ENCODE measurements around the gene PEBP1. TPM values are rescaled to one million over a fixed set of nuclear protein-coding genes. Genes with fewer than 3 reads are reported as not detected.

Gene PEBP1
- total and polyA plus RNA-seq, 9 donors: 265 to 446 (median 340) TPM

- Histone ChIP-seq H3K4me1 (ENCODE audit: insufficient read depth) (peaks cover 2% of the 10 kb centered on the region), H3K9me3 (no peaks in the 10 kb centered on the region), H3K27me3 (no peaks in the 10 kb centered on the region), H3K36me3 (no peaks in the 10 kb centered on the region), H3K4me3 (peak overlapping the region; percentile 94), H3K27ac (peak overlapping the region; percentile 78 to 82)
- TF ChIP-seq CTCF (IDR thresholded peaks at IDR 0.05): no peak
- TF ChIP-seq POLR2A (IDR thresholded peaks at IDR 0.05): no peak
- no peak for TF ChIP-seq EP300 (IDR thresholded peaks at IDR 0.05)
- intact Hi-C loops (cut with DNase I): loop anchor here in 1 of 4 donors (5.0 kb wide), 1 partner anchor 41 kb away; the partner anchor contains the start of gene WSB2
- whole genome bisulfite sequencing, 3 donors: 0 to 1% (median 0%) methylated on average over 24 to 32 of the region's 32 CpGs
- peak in 4 of 5 donors; percentile 37 to 57 (median 46) for DNase-seq
Observed at GRCh38 chr12:118103201-118103600, 32.7 kb upstream of the PEBP1 start.

GRCh38 chr12:118103601-118104382 is 32.1 kb upstream of the PEBP1 start, which contains the start of gene VSIG10:
VSIG10 (minus strand) TSS chr12:118104011; CDS start chr12:118103671, 340 bp downstream.
- no peak for TF ChIP-seq CTCF (IDR thresholded peaks at IDR 0.05)
- TF ChIP-seq POLR2A (IDR thresholded peaks at IDR 0.05): peak; percentile 8
- intact Hi-C loops (cut with DNase I): loop anchor here in 1 of 4 donors (5.0 kb wide), 1 partner anchor 41 kb away; the partner anchor contains the start of gene WSB2
- H3K9me3 ChIP-seq: no peaks in the 10 kb centered on the region
- peak within 1 kb of the TSS; percentile 78 to 82 for H3K27ac ChIP-seq
- peaks cover 2% of the 10 kb centered on the region for H3K4me1 ChIP-seq (ENCODE audit: insufficient read depth)
- H3K4me3 ChIP-seq: peak within 1 kb of the TSS; percentile 94
- H3K36me3 ChIP-seq: no peaks in the 10 kb centered on the region
- WGBS, 3 donors: 0 to 1% (median 0%) methylated on average over 26 to 75 of the region's 75 CpGs
- H3K27me3 ChIP-seq: no peaks in the 10 kb centered on the region
- peak; percentile 64 to 80 (median 68) for DNase-seq

GRCh38 chr12:118107011-118107410 is 28.9 kb upstream of the PEBP1 start:
- H3K27ac ChIP-seq: no peak overlapping the region
- 79 to 85% (median 83%) methylated on average over 4 of the region's 4 CpGs for WGBS, 3 donors
- H3K9me3 ChIP-seq: no peaks in the 10 kb centered on the region
- no peaks in the 10 kb centered on the region for H3K36me3 ChIP-seq
- no peak for TF ChIP-seq EP300 (IDR thresholded peaks at IDR 0.05)
- H3K4me3 ChIP-seq: no peak overlapping the region
- no peak for DNase-seq
- intact Hi-C loops (cut with DNase I): no loop called here
- peaks cover 2% of the 10 kb centered on the region for H3K4me1 ChIP-seq (ENCODE audit: insufficient read depth)
- H3K27me3 ChIP-seq: no peaks in the 10 kb centered on the region

GRCh38 chr12:118107694-118108093 is 28.2 kb upstream of the PEBP1 start:
- H3K27ac ChIP-seq: no peak overlapping the region
- H3K4me3 ChIP-seq: no peak overlapping the region
- no peaks in the 10 kb centered on the region for H3K27me3 ChIP-seq
- no peaks in the 10 kb centered on the region for H3K36me3 ChIP-seq
- no peaks in the 10 kb centered on the region for H3K9me3 ChIP-seq
- intact Hi-C loops (cut with DNase I): no loop called here
- no peak for DNase-seq
- 94 to 96% (median 95%) methylated on average over 8 of the region's 8 CpGs for WGBS, 3 donors
- H3K4me1 ChIP-seq (ENCODE audit: insufficient read depth): no peaks in the 10 kb centered on the region
- TF ChIP-seq CTCF (IDR thresholded peaks at IDR 0.05) (no peak), POLR2A (IDR thresholded peaks at IDR 0.05) (no peak), EP300 (IDR thresholded peaks at IDR 0.05) (no peak)

- Histone ChIP-seq H3K9me3 (no peaks in the 10 kb centered on the region), H3K27ac (no peak overlapping the region), H3K27me3 (no peaks in the 10 kb centered on the region), H3K4me3 (no peak overlapping the region), H3K36me3 (no peaks in the 10 kb centered on the region), H3K4me1 (ENCODE audit: insufficient read depth) (no peaks in the 10 kb centered on the region)
- no peak for DNase-seq
- TF ChIP-seq EP300 (IDR thresholded peaks at IDR 0.05): no peak
- TF ChIP-seq CTCF (IDR thresholded peaks at IDR 0.05): no peak
- no peak for TF ChIP-seq POLR2A (IDR thresholded peaks at IDR 0.05)
- WGBS, 3 donors: 83 to 91% (median 89%) methylated on average over 1 of the region's 1 CpG
- intact Hi-C loops (cut with DNase I): no loop called here
Observed at GRCh38 chr12:118109088-118109487, 26.8 kb upstream of the PEBP1 start.
